Pancreas (tissue), 10 donors: Measurements from ENCODE around the gene RYR1. TPM values are rescaled to one million over a fixed set of nuclear protein-coding genes. Genes with fewer than 3 reads are reported as not detected.

ENCODE experiments used
- ATAC-seq, 4 donors: fragments of 200-7000 bp; cut with Tn5 transposase; one replicate each; pipeline versions ENCODE4 v1.8.0 to v1.9.1; 2020; ENCODE audit warnings: mild to moderate bottlenecking in 4 of 4, moderate library complexity in 4 of 4
- DNase-seq, 6 donors: peaks; one replicate each; pipeline ENCODE4 v3.0.0-alpha.2; 2020
- FAIRE-seq: peaks from 2 replicates; lab custom pipeline; 2012; peaks lifted over from hg19 to GRCh38; lab: Jason Lieb, UNC
- H3K27ac ChIP-seq, 4 donors: fragments of 200-600 bp; sonication (generic); 1 replicate in 3 of 4; 2 replicates in 1 of 4; pipeline versions ENCODE4 v1.5.0 to v1.8.0; 2020
- H3K27me3 ChIP-seq, 4 donors: fragments of 200-600 bp; one replicate each; pipeline ENCODE4 v1.8.0; 2021
- H3K36me3 ChIP-seq, 3 donors: fragments of 200-600 bp; sonication (generic) in 1 of 3; one replicate each; pipeline versions ENCODE4 v1.5.0 to v1.8.0; 2020 to 2021
- H3K4me1 ChIP-seq, 3 donors: fragments of 200-600 bp; one replicate each; pipeline ENCODE4 v1.8.0; 2021
- H3K4me3 ChIP-seq, 4 donors: fragments of 200-600 bp; sonication (generic) in 2 of 4; one replicate each; pipeline versions ENCODE4 v1.5.0 to v1.8.0; 2020 to 2021
- H3K9me3 ChIP-seq, 4 donors: fragments of 200-600 bp; one replicate each; pipeline ENCODE4 v1.8.0; 2021
- WGBS, 2 donors: extraction: QIAGEN DNeasy Blood & Tissue Kit; methylation state at CpG; one replicate each; pipeline ENCODE4 v1.1.7; 2013; 5-methylcytosine and 5-hydroxymethylcytosine counted together
- intact Hi-C, 3 donors: fragments of 100-400 bp; cut with DNase I; formaldehyde crosslinking; loops; one replicate each; pipeline versions ENCODE4 v1.11.1 to v1.14.2; 2022
- polyA plus RNA-seq, 2 donors: library from polyadenylated mRNA; stranded (reverse); fragments of 200-250 nt; gene quantifications; one replicate each; pipeline ENCODE4 v1.2.3, GENCODE V29; 2013
- total RNA-seq, 6 donors: library from RNA; stranded (reverse); fragmentation: NEBNext Ultra II Directional in 4 of 6; extraction: Animal tissue kit (Norgen Biotek cat#: 25700) in 4 of 6; gene quantifications; one replicate each; pipeline versions ENCODE4 v1.2.1 to v1.2.4, GENCODE V29; 2021 to 2023
- TF ChIP-seq, protein P1 (sequence below), 4 donors: fragments of 200-600 bp; sonication (generic) in 3 of 4; IDR thresholded peaks; one replicate each; pipeline versions ENCODE4 v1.5.0 to v1.8.0; 2021; ENCODE audit warnings: antibody characterized with exemption in 4 of 4
- donor health status: healthy with polysubstance abuse.
- donor health status: DM: no; HTN: no; CAD: no; lungs with moderate emphysema.
- donor health status: DM: no; HTN: no; CAD: no.
- donor health status: control.
- donor health status: control.
- donor health status: Bipolar disorder and iron deficiency.
- donor health status: DM: yes; HTN: yes; CAD: no.
- donor health status: DM: no; HTN: no; CAD: no.
- donor health status: DM: no; HTN: no; CAD: no.
- donor health status: DM: yes; HTN: yes; CAD: no.

Gene RYR1
- total and polyA plus RNA-seq, 8 donors = 0.19 to 1.4 (median 0.57) TPM

DNA sequence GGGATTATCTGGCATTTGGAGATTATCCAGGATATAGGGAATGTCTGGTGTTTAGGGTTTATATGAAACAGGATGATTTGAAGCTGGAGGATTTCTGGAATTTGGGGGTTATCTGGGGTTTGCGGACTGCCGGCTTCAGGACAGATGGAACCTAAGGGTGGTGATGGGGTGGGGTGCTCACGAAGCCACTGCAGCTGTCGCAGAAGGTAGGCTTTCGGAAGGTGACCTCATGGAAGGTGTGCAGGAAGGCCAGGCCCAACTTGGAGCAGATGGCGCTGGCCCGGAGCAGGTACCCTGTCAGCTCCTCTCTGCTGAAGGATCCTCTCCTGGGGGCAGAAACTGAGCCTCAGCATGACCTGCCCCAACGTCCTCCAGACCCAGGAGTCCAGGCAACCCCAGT, 21.0 kb upstream of the RYR1 start:
- no peak overlapping the region for H3K4me3 ChIP-seq
- TF ChIP-seq, protein P1, sequence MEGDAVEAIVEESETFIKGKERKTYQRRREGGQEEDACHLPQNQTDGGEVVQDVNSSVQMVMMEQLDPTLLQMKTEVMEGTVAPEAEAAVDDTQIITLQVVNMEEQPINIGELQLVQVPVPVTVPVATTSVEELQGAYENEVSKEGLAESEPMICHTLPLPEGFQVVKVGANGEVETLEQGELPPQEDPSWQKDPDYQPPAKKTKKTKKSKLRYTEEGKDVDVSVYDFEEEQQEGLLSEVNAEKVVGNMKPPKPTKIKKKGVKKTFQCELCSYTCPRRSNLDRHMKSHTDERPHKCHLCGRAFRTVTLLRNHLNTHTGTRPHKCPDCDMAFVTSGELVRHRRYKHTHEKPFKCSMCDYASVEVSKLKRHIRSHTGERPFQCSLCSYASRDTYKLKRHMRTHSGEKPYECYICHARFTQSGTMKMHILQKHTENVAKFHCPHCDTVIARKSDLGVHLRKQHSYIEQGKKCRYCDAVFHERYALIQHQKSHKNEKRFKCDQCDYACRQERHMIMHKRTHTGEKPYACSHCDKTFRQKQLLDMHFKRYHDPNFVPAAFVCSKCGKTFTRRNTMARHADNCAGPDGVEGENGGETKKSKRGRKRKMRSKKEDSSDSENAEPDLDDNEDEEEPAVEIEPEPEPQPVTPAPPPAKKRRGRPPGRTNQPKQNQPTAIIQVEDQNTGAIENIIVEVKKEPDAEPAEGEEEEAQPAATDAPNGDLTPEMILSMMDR (IDR thresholded peaks at IDR 0.05) = no peak
- H3K9me3 ChIP-seq = no peaks in the 10 kb centered on the region
- no peak for FAIRE-seq
- H3K36me3 ChIP-seq = no peaks in the 10 kb centered on the region
- no peak overlapping the region for H3K27ac ChIP-seq
- H3K4me1 ChIP-seq = no peaks in the 10 kb centered on the region
- H3K27me3 ChIP-seq = no peaks in the 10 kb centered on the region
- DNase-seq = no peak
- no peak for ATAC-seq
- intact Hi-C loops = no loop called here
- WGBS, 2 donors = 84 to 88% methylated on average over 8 of the region's 8 CpGs

DNA sequence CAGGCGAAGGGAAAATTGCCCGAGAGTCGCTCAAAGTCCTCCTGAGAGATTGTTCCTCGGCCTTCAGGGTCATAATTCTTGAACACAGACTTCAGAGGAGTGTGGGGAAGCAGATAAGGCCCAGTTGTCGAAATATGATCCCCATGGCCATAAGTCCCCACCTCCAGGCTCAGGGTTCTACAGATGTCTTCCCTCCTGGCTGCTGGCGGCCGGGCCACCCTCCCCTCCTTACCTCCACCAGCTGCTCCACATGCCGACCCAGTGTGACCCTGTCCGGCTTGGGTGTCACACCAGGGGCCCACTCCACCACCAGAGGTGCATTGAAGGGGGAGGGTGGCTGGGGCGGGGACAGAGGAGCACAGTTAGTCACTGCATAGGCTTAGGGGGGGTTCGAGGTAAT, 20.5 kb upstream of the RYR1 start:
- TF ChIP-seq, protein P1 (IDR thresholded peaks at IDR 0.05) = no peak
- H3K36me3 ChIP-seq = no peaks in the 10 kb centered on the region
- DNase-seq = peak in 1 of 6 donors; percentile 53
- no peak overlapping the region for H3K27ac ChIP-seq
- no peak for FAIRE-seq
- intact Hi-C loops = no loop called here
- ATAC-seq = no peak
- H3K27me3 ChIP-seq = no peaks in the 10 kb centered on the region
- no peak overlapping the region for H3K4me3 ChIP-seq
- no peaks in the 10 kb centered on the region for H3K4me1 ChIP-seq
- WGBS, 2 donors = 65 to 71% methylated on average over 11 of the region's 11 CpGs
- no peaks in the 10 kb centered on the region for H3K9me3 ChIP-seq

DNA sequence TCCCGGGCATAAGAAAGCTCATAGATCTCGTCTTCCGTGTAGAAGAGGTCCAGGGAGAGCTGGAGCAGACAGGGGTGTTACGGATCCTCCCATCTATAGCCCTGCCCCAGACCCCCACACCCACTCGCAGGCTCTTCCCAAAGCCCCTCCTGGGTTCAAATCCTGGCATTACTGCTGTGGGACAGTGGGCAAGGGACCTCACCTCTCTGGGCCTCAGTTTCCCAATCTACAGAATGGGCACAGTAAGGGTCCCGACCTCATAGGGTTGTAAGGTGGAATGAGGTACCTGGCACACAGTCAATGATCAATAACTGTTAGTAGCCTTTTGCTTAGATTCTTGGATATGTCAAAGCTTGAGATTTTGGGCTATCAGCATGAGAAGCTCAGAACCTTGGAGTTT, 20.1 kb upstream of the RYR1 start:
- ATAC-seq (no peak), FAIRE-seq (no peak), DNase-seq (no peak)
- intact Hi-C loops = no loop called here
- Histone ChIP-seq H3K4me1 (no peaks in the 10 kb centered on the region), H3K4me3 (no peak overlapping the region), H3K27ac (no peak overlapping the region), H3K27me3 (no peaks in the 10 kb centered on the region), H3K9me3 (no peaks in the 10 kb centered on the region), H3K36me3 (no peaks in the 10 kb centered on the region)
- TF ChIP-seq, protein P1 (IDR thresholded peaks at IDR 0.05) = no peak
- 80 to 83% methylated on average over 6 of the region's 6 CpGs for WGBS, 2 donors

DNA sequence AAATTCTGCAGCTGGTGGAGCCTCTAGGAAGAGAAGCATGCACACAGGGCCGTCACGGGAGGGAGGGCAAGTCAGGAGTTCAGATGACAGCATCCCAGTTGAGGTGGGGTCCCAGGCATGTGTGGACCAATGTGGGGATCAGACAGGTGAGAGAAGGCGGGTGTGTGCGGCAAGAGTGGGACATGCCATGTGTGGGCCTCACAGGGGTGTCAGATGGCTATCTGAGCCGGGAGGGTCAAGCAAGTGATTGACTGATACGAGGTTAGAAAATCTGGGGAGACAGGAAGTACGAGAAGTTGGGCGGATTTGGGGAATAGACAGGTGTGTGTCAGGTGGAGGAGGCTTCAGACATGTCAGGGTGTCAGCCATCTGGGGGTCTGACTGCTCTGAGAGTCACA, 16.3 kb upstream of the RYR1 start:
- Histone ChIP-seq H3K36me3 (no peaks in the 10 kb centered on the region), H3K4me3 (no peak overlapping the region), H3K27me3 (no peaks in the 10 kb centered on the region), H3K4me1 (no peaks in the 10 kb centered on the region), H3K9me3 (no peaks in the 10 kb centered on the region), H3K27ac (no peak overlapping the region)
- TF ChIP-seq, protein P1 (IDR thresholded peaks at IDR 0.05) = no peak
- 84 to 88% methylated on average over 8 of the region's 8 CpGs for WGBS, 2 donors
- DNase-seq = no peak
- intact Hi-C loops = no loop called here
- FAIRE-seq = no peak
- no peak for ATAC-seq

DNA sequence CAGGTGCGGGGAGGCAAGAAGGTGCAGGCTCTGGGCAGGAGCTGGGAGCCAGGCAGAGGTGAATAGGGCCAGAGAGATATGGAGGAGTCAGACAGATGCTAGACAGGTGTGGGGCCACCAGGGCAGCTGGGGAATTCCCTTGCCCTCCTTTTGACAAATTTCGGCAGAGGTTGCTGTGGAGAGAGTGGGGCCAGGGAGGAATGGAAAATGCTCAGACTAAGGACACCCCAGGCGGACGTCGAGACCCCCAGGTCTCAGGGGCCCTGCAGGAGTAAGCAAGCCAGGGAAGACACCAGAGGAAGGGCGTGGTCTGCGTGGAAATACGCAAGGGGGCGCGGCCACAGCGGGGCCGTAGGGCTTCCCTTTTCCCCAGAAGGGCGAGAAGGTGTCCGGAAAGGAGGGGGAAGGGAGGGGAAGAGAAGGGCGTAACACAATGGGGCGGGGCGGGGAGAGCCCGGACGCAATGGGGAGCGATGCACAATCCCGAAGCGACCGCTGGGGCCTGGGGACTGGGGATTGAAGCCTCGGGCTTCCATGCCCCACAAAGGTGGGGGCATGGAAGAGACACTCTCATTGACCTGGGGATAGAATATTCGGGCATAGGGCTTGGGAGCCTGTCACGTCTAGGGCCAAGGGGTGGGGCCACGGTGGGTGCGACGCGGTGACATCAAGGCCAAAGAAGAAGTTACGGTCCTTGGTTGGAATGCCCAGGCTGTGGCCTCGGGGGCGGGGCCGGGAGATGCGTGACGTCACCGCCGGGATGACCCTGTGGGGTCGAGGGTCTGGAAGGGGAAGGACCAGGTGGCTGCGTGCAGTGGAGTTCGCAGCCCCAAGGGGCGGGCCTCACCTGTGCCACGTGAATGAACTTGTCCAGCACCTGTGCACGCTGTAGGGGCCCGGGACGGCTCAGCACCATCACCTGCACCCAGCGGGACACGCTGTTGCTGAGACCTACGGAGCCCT, 15.7 kb upstream of the RYR1 start:
- FAIRE-seq = no peak
- no peaks in the 10 kb centered on the region for H3K36me3 ChIP-seq
- intact Hi-C loops = no loop called here
- 6 to 8% methylated on average over 43 to 49 of the region's 49 CpGs for WGBS, 2 donors
- TF ChIP-seq, protein P1 (IDR thresholded peaks at IDR 0.05) = no peak
- H3K27ac ChIP-seq = no peak overlapping the region
- H3K4me3 ChIP-seq = peak overlapping the region in 2 of 4 donors; percentile 30 to 37
- H3K9me3 ChIP-seq = no peaks in the 10 kb centered on the region
- H3K4me1 ChIP-seq = no peaks in the 10 kb centered on the region
- DNase-seq = peak in 4 of 6 donors; percentile 26 to 56 (median 53)
- no peaks in the 10 kb centered on the region for H3K27me3 ChIP-seq
- ATAC-seq = peak; percentile 68 to 88 (median 83)
